GM19395 (cell line): ENCODE data around the gene BLNK.

ENCODE experiments used
- ATAC-seq: cut with Tn5 transposase; IDR thresholded peaks from one replicate; pipeline ENCODE4 v1.9.1; 2021; ENCODE audit warnings: mild to moderate bottlenecking, moderate library complexity; ENCODE audit not compliant: unreplicated experiment

Gene BLNK

DNA sequence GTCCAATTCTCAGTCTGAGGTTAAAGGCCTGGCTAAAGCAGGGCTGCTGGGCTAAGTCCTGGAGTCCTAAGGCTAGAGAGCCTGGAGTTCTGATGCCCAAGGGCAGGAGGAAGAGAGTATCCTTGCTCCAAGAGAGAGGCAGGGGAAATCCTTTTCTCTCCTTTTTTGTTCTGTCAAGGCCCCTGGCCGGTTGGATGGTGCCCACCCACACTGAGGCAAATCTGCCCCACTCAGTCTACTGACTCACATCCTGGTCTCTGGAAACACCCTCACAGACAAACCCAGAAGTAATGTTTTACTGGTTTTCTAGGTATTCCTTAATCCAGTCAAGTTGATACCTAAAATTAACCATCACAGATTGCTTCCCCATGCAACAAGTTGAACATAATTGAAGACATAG lies 118.3 kb downstream of the BLNK start:
- no peak for ATAC-seq

DNA sequence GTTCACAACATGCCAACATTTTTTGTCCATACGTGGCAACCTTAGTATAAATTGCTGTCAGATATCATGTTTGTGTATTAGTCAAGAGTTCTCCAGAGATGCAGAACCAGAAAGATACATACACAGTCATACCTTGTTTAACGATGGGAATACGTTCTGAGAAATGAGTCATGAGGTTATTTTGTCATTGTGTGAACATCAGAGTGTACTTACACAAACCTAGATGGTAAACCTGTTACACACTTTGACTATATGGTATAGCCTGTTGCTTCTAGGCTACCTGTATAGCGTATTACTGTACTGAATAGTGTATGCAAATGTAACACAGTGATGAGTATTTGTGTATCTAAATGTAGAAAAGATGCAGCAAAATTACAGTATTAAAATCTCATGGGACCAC lies 118.9 kb downstream of the BLNK start:
- ATAC-seq = no peak
